Stimulated activated CD4-positive, alpha-beta T cell treated with anti-CD3 and anti-CD28 coated beads, Interleukin-1b, Interleukin-23, amount 100 ng/mL, for 4 hours (primary cell): ENCODE measurements around the gene CNTNAP5.

Experiments used
- DNase-seq, 2 donors: peaks; one replicate each; pipeline ENCODE4 v3.0.0-alpha.2; 2020; ENCODE audit warnings: low read depth in 2 of 2

CNTNAP5 gene

GRCh38 chr2:124542932-124543640 is 518.0 kb downstream of the CNTNAP5 start:
- no peak for DNase-seq

GRCh38 chr2:124547700-124548099 is 522.6 kb downstream of the CNTNAP5 start:
- no peak for DNase-seq

- no peak for DNase-seq
These were observed 533.3 kb downstream of the CNTNAP5 start for GRCh38 chr2:124558277-124558905.

GRCh38 chr2:124559236-124559635 is 534.1 kb downstream of the CNTNAP5 start:
- no peak for DNase-seq

GRCh38 chr2:124560592-124561112 is 535.6 kb downstream of the CNTNAP5 start:
- no peak for DNase-seq

- no peak for DNase-seq
These were observed 536.4 kb downstream of the CNTNAP5 start for GRCh38 chr2:124561486-124561885.

GRCh38 chr2:124563426-124563825 is 538.3 kb downstream of the CNTNAP5 start:
- DNase-seq: no peak

- no peak for DNase-seq
These were observed 541.5 kb downstream of the CNTNAP5 start for GRCh38 chr2:124566518-124566970.

- DNase-seq: no peak
These were observed 545.8 kb downstream of the CNTNAP5 start for GRCh38 chr2:124570872-124571271.

- no peak for DNase-seq
These were observed 546.7 kb downstream of the CNTNAP5 start for GRCh38 chr2:124571836-124572235.

- DNase-seq: no peak
These were observed 548.0 kb downstream of the CNTNAP5 start for GRCh38 chr2:124572934-124573634.

- DNase-seq: no peak
These were observed 550.4 kb downstream of the CNTNAP5 start for GRCh38 chr2:124575497-124575896.

GRCh38 chr2:124580263-124580662 is 555.2 kb downstream of the CNTNAP5 start:
- DNase-seq: no peak

GRCh38 chr2:124582387-124582786 is 557.3 kb downstream of the CNTNAP5 start:
- no peak for DNase-seq

GRCh38 chr2:124584615-124585014 is 559.5 kb downstream of the CNTNAP5 start:
- DNase-seq: no peak

GRCh38 chr2:124585277-124585676 is 560.2 kb downstream of the CNTNAP5 start:
- DNase-seq: no peak

GRCh38 chr2:124586210-124586609 is 561.1 kb downstream of the CNTNAP5 start:
- DNase-seq: no peak

- DNase-seq: no peak
These were observed 561.7 kb downstream of the CNTNAP5 start for GRCh38 chr2:124586835-124587234.

GRCh38 chr2:124589971-124590370 is 564.9 kb downstream of the CNTNAP5 start:
- no peak for DNase-seq

GRCh38 chr2:124602759-124603158 is 577.7 kb downstream of the CNTNAP5 start:
- DNase-seq: no peak

- no peak for DNase-seq
These were observed 579.9 kb downstream of the CNTNAP5 start for GRCh38 chr2:124604940-124605339.

- no peak for DNase-seq
These were observed 582.6 kb downstream of the CNTNAP5 start for GRCh38 chr2:124607679-124608078.

GRCh38 chr2:124609667-124610066 is 584.6 kb downstream of the CNTNAP5 start:
- no peak for DNase-seq
